Embryonic facial prominence (tissue), 1 donor: ENCODE results near the gene GSK3A.

ENCODE experiments used
- DNase-seq: peaks from one replicate; pipeline ENCODE4 v3.0.0-alpha.2; 2016; ENCODE audit errors: extremely low spot score

The GSK3A gene

GRCh38 chr19:42200116-42200715 lies 42.2 kb downstream of the GSK3A start:
- DNase-seq: no peak

DNA sequence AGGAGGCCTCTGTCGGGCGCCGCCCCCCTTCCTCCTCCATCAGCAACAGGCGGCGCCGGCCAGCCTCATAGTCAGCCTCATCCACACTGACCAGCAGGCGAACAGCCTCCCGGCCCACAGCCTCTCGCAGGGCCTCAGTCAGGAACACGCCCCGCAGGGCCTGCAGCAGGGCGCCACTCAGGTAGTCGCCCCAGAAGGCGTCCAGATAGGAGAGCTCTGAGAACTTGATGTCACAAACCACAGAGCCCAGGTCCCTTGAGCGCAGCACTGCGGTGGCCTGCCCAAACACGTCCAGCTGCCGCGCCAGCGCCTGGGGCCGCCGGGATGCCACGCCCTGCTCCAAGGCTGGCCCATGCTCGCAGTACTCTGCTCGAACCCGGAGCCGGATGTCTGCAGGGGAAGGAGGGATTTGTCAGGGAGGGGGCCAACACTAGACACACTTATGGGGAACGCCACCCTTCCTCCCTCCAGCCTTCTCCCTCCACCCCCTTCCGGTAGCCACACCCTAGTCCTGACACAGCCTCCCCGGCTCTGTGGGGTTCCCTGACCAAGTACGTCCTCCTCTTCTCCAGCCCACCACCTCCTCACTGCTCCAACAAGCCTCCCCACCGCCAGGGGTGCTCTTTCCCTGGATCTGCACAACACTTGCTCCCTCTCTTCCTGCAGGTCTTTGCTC lies 42.8 kb downstream of the GSK3A start:
- no peak for DNase-seq

- DNase-seq: no peak
Observed at GRCh38 chr19:42198676-42199439, 43.5 kb downstream of the GSK3A start.

DNA sequence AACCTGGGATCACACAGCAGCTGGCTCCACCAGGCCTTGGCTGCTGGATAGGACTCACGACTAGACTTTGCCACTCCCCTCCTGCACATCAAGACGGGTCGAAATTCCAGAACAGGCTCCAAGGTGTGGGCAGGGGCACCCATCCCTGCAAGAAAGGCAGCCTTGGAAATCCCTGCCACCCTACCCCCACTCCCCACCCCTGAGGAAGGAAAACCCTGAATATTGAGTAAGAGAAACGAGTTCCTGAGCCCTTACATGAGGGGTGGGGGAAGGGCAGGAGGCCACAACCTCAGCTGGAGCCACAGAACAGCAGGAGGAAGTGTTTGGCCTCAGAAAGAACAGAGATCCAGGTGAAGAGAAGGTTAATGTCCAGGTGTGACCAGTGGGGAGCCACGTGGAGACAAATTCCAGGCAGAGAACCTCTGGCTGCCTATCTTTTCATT lies 45.0 kb downstream of the GSK3A start:
- DNase-seq: no peak

DNA sequence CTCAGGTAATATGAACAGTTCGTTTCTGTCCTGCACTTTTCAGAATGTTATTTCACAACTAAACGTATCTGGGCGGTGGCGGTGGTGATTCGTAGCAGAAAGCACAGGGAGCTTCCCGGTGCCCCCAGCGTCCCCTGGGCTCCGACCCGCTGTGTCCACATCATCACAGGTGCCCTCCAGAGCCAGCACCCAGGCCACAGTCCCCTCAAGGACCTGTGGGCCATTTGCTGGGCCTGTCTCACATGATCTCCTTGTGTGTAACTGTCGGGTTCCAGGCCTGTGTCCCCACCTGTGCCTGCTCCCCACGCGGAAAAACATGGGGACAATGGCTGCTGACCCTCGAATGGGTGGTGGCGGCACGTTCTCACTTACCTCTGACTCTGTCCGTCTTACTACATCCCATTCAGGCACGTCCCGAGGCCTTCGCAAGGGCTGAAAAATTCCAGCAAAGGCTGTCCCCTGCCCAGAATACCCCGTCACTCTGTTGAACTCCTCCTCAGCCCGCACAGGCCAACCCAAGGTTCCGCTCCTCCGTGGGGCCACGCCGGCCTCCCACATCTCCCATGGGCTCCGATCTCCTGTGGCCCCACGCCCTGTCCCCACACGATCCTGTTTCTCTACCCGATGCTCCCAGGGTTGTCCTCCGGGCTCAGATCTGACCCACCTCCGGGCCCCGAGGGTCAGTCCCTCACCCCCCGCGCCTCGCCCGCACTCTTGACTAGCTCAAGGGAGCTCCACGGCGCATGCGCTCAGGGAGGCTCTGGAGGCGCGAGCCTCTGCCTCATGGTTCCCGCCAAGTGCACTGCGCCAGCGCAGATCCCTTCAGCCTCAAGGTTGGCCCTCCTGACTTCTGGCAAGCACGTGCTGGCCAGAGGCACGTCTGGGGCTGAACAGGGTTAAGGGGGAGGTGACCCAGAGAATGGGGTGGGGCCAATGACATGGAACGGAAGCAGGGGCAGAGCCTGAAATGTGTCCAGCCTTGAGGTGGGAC lies 46.1 kb downstream of the GSK3A start:
- DNase-seq: no peak

GRCh38 chr19:42193706-42194105 lies 48.7 kb downstream of the GSK3A start:
- DNase-seq: no peak

DNA sequence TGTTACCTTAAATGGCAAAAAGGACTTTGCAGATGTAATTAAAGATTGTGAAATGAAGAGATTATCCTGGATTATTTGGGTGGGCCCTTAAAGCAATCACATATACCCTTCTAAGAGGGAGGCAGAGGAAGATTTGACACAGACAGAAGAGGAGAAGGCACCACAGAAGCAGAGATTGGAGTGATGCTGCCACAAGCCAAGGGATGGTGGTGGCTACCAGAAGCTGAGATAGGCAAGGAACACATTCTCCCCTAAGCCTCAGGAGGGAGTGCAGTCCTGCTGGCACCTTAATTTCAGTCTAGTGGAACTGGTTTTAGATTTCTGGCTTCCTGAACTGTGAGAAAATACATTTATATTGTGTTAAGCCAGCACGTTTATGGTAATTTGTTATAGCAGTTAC lies 49.1 kb downstream of the GSK3A start:
- DNase-seq: no peak

DNA sequence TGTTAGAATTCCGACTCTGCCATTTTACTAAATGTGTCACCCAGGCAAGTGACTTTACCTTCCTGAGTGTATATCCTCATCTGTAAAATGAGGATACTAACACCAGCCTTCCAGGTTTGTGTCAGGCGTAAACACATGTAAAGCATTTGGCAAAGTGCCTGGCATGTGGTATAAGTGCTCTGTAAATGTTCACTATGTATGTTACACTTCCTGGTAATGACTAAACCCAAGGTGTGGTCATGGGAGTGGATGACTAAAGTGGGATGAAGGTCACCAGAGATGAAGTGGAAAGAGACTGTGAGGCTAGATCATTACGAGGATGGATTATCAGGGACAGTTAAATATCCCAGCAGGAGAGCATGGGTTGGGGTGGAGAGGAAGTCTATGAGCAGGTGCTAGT lies 50.5 kb downstream of the GSK3A start:
- DNase-seq: no peak

DNA sequence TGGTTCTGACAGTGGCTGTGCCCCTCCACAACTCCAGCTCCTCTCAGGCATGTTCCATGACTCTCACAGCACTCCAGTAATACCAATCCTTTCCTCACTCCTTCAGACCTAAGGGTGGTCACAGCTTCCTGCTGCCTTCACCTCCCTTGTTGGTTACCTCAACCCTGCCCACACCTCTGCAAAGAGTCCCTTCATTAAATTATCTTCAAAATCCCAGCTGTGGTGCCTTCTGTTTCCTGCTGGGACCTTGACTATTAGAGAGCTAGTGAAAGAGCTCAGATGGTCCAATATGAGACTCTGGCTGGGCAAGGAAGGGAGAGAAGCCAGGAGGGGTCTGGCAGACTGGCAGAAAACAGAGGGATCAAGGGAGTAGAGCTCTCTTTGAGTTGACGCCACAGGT lies 51.1 kb downstream of the GSK3A start:
- DNase-seq: no peak

DNA sequence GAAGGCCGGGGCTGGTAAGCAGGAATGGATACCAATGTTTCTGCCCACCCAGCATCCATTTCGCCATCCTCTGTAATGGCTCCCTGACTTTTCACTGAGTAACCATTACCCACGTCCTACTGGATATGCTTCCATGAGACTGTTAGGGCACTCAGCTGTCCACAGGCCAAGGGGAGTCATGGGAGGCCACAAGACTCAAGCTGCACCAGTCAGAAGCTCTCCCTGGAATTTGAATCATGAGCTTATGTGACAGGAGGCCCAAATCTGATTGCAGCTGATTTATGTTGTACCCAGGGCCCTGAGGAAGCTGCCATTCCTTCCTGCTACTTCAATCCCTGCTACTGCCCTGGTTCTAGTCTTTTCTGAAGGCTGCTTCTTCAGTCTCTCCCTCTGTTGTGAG lies 53.3 kb downstream of the GSK3A start:
- no peak for DNase-seq

- DNase-seq: no peak
Observed at GRCh38 chr19:42188665-42189064, 53.7 kb downstream of the GSK3A start.

GRCh38 chr19:42185277-42185676 lies 57.1 kb downstream of the GSK3A start:
- DNase-seq: no peak

- no peak for DNase-seq
Observed at GRCh38 chr19:42184401-42184861, 58.0 kb downstream of the GSK3A start.
